ENCODE results near the gene WNT3.
"Not testable (repeated sequence)": the region's sequence is repeated elsewhere in the genome, so short reads cannot be mapped to it uniquely, and the experiment has no call there.

WNT3 gene

GRCh38 chr17:46812624-46813318 is 5.7 kb downstream of the WNT3 start:
- DNase-seq (ENCODE audit: low spot score) = no peak

GRCh38 chr17:46811978-46812583 is 6.4 kb downstream of the WNT3 start:
- no peak for DNase-seq (ENCODE audit: low spot score)

DNA sequence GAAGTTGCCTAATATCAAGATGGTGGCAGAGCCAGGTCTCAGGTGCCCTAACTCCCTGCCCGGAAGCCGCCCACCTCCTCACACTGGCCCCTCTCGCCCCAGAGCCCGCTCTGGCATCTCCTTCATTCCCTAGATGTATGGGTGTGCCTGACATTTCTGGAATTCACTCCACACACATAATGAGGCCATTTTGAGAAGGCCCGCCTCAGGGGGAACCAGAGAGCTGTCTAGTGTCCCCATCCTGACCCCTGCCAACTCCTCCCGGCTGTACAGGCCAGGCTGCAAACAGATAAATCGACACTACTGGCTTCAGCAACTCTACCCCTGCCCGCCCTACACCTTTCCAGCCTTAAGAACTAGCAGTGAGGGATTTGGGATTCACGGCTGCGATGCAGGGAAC is 7.7 kb downstream of the WNT3 start:
- no peak for DNase-seq (ENCODE audit: low spot score)

GRCh38 chr17:46809110-46809571 is 9.4 kb downstream of the WNT3 start:
- peak; percentile 74 for DNase-seq (ENCODE audit: low spot score)

DNA sequence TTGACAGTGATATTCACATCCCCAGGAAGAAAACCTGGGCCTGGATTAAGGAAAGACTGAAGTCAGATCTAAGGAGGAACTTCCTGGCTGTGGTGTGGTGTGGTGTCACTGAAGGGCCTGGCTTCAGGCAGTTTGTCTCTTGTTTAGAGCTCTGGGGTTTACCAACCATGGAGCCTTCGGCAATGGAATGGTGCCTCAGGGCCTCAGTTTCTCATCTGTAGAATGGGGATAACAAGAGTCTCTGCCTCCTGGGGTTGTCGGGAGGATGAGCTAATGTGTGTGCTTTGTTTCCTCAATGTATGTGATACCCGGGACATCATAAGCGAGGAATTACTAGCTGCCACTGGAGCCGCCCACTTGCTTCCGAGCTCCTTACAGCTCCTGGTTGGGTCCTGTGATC is 12.7 kb downstream of the WNT3 start:
- no peak for DNase-seq (ENCODE audit: low spot score)

DNA sequence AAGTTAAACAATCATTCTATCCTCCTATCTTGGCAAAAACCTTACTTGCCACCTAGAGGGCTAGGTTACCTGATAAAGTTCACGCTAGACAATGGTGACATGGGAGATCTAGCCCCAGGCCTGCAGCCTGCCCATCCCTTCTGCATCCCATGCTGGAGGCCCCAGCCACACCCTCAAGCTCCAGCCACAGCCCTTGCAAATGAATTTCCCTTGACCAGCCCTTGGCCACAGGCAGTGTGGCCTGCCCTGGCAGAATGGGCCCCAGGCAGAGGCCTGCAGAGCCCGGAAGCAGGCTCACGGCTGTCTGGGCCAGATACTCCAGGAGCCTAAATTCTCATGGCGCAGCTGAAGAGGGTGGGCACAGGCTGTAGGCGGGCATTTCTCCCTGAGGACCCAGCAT is 14.9 kb downstream of the WNT3 start:
- DNase-seq (ENCODE audit: low spot score) = no peak

- DNase-seq (ENCODE audit: low spot score) = no peak
Observed at GRCh38 chr17:46802800-46803199, 15.7 kb downstream of the WNT3 start.

- no peak for DNase-seq (ENCODE audit: low spot score)
Observed at GRCh38 chr17:46800573-46800972, 17.9 kb downstream of the WNT3 start.

DNA sequence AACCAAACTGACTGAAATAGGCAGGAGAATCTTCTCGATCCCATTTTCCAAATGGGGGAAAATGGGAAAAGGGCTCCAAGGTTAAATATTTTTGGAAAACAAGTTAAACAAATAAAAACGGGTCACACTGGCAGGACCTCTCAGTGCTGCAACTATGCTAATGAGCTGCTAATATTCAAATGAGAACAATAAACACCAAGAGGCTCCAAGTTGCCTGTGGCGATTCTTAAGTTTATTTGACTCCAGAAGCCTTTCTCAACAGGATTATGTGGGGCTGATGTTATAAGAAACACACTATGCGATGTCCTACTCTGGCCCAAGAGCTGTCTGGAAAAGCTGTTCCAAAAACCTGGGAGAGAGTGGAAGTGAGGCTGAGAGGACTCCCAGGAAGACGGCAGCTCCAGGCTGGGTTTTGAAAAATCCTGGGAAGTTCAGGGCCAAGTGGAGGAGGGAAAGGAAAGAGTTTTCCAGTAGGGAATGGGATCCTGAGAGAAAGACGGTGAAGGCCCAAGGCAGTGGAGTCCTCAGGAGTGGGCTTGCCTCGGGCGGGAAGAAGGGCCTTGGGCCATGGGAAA is 21.4 kb downstream of the WNT3 start:
- DNase-seq (ENCODE audit: low spot score) = no peak

DNA sequence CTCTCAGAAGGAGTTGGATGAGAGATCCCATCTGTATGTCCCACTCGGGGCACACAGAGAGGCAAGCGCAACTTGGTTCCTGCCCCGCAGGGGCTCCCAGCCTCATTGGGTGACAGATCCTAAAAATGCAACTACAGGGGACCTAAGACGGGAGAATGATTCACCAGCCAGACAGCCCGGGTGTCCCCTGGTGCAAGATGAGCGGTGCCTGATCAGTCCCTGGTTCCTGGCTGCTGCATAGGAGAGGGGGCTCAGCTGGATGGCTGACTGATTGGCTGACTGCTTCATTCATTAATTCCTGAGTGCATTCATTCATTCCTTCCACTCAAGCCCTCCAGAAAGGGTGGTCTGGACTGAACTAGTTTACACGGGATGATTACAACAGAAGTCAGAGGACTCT is 22.0 kb downstream of the WNT3 start:
- no peak for DNase-seq (ENCODE audit: low spot score)

- no peak for DNase-seq (ENCODE audit: low spot score)
Observed at GRCh38 chr17:46796084-46796483, 22.4 kb downstream of the WNT3 start.

- DNase-seq (ENCODE audit: low spot score) = no peak
Observed at GRCh38 chr17:46795379-46795952, 23.0 kb downstream of the WNT3 start.

- no peak for DNase-seq (ENCODE audit: low spot score)
Observed at GRCh38 chr17:46794318-46794717, 24.2 kb downstream of the WNT3 start.

GRCh38 chr17:46793541-46793940 is 25.0 kb downstream of the WNT3 start:
- no peak for DNase-seq (ENCODE audit: low spot score)

DNA sequence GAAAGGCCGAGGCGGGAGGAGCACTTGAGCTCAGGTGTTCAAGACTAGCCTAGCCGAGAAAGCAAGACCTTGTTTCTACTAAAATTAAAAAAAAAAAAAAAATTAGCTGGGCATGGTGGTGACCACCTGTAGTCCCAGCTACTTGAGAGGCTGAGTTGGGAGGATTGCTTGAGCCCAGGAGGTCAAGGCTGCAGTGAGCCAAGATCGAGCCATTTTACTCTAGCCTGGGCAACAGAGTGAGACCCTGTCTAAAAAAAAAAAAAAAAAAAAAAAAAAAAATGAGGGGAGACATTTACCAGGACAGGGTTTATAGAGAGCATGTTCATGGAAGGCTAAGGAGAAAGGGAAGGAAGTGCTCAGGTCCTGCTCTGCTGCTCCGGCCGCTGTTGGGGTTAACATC is 25.5 kb downstream of the WNT3 start:
- DNase-seq (ENCODE audit: low spot score) = not testable (repeated sequence)

- DNase-seq (ENCODE audit: low spot score) = no peak
Observed at GRCh38 chr17:46792071-46792470, 26.4 kb downstream of the WNT3 start.

- DNase-seq (ENCODE audit: low spot score) = no peak
Observed at GRCh38 chr17:46791531-46791930, 27.0 kb downstream of the WNT3 start.

- DNase-seq (ENCODE audit: low spot score) = no peak
Observed at GRCh38 chr17:46790216-46790615, 28.3 kb downstream of the WNT3 start.

DNA sequence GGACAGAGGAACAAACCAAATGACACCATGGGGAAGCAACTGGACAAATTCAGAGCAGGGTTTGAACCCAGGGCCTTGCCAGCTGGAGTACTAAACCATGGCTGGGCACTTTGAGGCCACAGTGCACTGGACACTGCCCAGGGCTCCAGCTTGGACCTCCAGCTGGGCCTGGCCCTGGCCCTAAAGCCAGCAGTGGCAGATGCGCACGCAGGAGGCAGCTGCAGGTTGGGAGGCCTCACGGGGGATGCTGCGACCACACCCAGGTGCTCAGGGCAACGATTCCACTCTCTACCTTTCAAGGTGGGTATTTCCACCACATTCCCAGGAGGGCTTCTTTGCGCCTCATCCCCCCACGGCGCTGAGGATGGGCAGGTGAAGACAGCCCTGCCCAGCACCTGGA is 28.9 kb downstream of the WNT3 start:
- DNase-seq (ENCODE audit: low spot score) = no peak

DNA sequence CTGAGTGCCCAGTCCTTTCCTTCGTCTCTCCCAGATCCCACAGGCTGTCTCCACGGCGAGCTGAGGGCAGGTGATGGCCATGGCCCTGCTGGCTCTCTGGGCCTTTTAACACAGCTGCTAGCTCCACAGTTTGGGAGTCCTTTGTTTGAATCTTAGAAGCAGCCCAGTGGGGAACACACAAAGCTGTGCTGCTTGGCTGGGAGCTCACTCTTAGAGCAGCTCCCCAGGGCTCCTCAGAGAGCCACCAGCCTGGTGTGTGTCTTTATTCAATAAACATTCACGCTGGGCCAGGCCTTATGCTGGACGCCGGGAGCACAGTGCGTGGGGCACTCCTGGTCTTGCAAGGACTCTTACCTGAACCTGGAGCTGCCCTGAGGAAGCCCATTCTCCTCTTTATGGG is 29.7 kb downstream of the WNT3 start:
- no peak for DNase-seq (ENCODE audit: low spot score)

DNA sequence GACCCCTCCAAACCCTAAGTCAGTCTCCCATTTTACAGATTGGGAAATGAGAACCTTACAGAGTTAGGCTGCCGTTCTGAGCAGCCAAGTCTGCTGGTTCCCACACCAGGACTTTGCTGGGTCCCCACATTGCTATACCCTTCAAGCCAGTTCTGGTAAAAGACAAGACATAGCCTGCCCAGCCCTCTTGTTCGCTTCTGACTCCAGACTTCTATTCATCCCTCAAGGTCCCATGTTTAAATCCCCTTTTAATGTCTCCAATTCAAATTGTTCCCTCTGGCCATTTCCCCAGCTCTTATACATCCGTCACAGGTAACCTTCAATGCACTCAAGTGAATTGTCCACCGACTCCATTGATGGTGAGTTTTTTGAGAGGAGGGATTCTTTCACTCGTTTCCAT is 30.2 kb downstream of the WNT3 start:
- DNase-seq (ENCODE audit: low spot score) = no peak

- DNase-seq (ENCODE audit: low spot score) = no peak
Observed at GRCh38 chr17:46787478-46787877, 31.0 kb downstream of the WNT3 start.

DNA sequence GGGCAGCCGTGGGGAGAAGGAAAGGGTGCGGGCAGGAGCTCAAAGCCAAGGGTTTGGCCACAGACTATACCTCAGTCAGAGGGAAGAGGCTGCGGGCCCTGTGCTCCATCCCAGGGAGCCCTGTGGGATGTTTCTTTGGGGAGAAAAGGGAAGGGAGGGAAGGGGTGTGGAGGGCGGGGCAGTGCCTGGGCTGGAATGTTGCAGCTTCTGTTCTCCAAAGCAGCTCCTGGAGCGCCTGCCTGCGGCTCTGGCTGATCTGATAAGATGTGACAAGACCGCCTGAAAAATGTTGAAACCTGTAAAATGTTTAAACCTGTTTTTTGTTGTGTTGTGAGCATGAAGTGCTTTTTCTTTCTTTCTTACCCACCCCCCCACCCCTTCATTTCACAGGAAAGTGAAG is 32.8 kb downstream of the WNT3 start:
- DNase-seq (ENCODE audit: low spot score) = peak; percentile 66

Data from iPS-NIHi11 (cell line).